Measurements from ENCODE around the gene GDF7. TPM values are rescaled to one million over a fixed set of nuclear protein-coding genes. Genes with fewer than 3 reads are reported as not detected.

Gene GDF7
- total RNA-seq, 6 donors from 2014 or later: under 0.01 to 1.8 (median 0.44) TPM

- H3K27me3 ChIP-seq: no peaks in the 10 kb centered on the region
- ATAC-seq (ENCODE audit: low FRiP score in 2 of 2) (peak; percentile 87 to 91), DNase-seq (peak; percentile 82 to 96)
- peaks cover 9 to 78% (median 62%) of the 10 kb centered on the region in 4 donors for H3K36me3 ChIP-seq
- H3K4me1 ChIP-seq: peaks cover 2 to 11% (median 8%) of the 10 kb centered on the region in 4 donors
- H3K9me3 ChIP-seq: no peaks in the 10 kb centered on the region
- H3K27ac ChIP-seq: peak overlapping the region in 1 of 4 donors; percentile 45
- H3K4me3 ChIP-seq: no peak overlapping the region
- TF ChIP-seq POLR2A (IDR thresholded peaks at IDR 0.05) (no peak), POLR2AphosphoS5 (IDR thresholded peaks at IDR 0.05) (no peak), EP300 (IDR thresholded peaks at IDR 0.05) (no peak), CTCF (IDR thresholded peaks at IDR 0.05) (peak; percentile 87 to 95 (median 94))
- 43 to 70% methylated on average over 14 to 25 of the region's 26 CpGs for WGBS, 2 donors
Observed at GRCh38 chr2:20642055-20642971, 24.6 kb upstream of the GDF7 start.

GRCh38 chr2:20643060-20643459 lies 23.9 kb upstream of the GDF7 start:
- no peak overlapping the region for H3K27ac ChIP-seq
- peaks cover 9 to 71% (median 55%) of the 10 kb centered on the region in 4 donors for H3K36me3 ChIP-seq
- H3K4me3 ChIP-seq: no peak overlapping the region
- DNase-seq (no peak), ATAC-seq (ENCODE audit: low FRiP score in 2 of 2) (no peak)
- H3K27me3 ChIP-seq: no peaks in the 10 kb centered on the region
- no peaks in the 10 kb centered on the region for H3K9me3 ChIP-seq
- TF ChIP-seq POLR2A (IDR thresholded peaks at IDR 0.05): no peak
- no peak for TF ChIP-seq EP300 (IDR thresholded peaks at IDR 0.05)
- no peak for TF ChIP-seq CTCF (IDR thresholded peaks at IDR 0.05)
- no peak for TF ChIP-seq POLR2AphosphoS5 (IDR thresholded peaks at IDR 0.05)
- H3K4me1 ChIP-seq: peaks cover 6 to 17% (median 8%) of the 10 kb centered on the region in 4 donors
- WGBS, 2 donors: 93 to 96% methylated on average over 7 of the region's 7 CpGs

- peaks cover 9 to 63% (median 50%) of the 10 kb centered on the region in 4 donors for H3K36me3 ChIP-seq
Observed at GRCh38 chr2:20643826-20644225, 23.1 kb upstream of the GDF7 start.

GRCh38 chr2:20645301-20645701 lies 21.6 kb upstream of the GDF7 start:
- Histone ChIP-seq H3K9me3 (no peaks in the 10 kb centered on the region), H3K36me3 (peaks cover 9 to 50% (median 41%) of the 10 kb centered on the region in 4 donors), H3K27ac (no peak overlapping the region), H3K4me1 (peaks cover 25 to 32% (median 27%) of the 10 kb centered on the region in 4 donors), H3K27me3 (no peaks in the 10 kb centered on the region), H3K4me3 (no peak overlapping the region)
- ATAC-seq (ENCODE audit: low FRiP score in 2 of 2) (no peak), DNase-seq (no peak)
- WGBS, 2 donors: 95% methylated on average over 12 to 13 of the region's 14 CpGs
- TF ChIP-seq CTCF (IDR thresholded peaks at IDR 0.05) (no peak), POLR2A (IDR thresholded peaks at IDR 0.05) (no peak), EP300 (IDR thresholded peaks at IDR 0.05) (no peak), POLR2AphosphoS5 (IDR thresholded peaks at IDR 0.05) (no peak)

More at GRCh38 chr2:20643826-20644225, 23.1 kb upstream of the GDF7 start:
- Histone ChIP-seq H3K4me1 (peaks cover 10 to 17% (median 12%) of the 10 kb centered on the region in 4 donors), H3K27me3 (no peaks in the 10 kb centered on the region), H3K27ac (no peak overlapping the region), H3K4me3 (no peak overlapping the region), H3K9me3 (no peaks in the 10 kb centered on the region)
- ATAC-seq (ENCODE audit: low FRiP score in 2 of 2) (no peak), DNase-seq (no peak)
- WGBS, 2 donors: 44 to 65% methylated on average over 3 of the region's 3 CpGs
- TF ChIP-seq POLR2A (IDR thresholded peaks at IDR 0.05) (no peak), CTCF (IDR thresholded peaks at IDR 0.05) (no peak), POLR2AphosphoS5 (IDR thresholded peaks at IDR 0.05) (no peak), EP300 (IDR thresholded peaks at IDR 0.05) (no peak)

Data from upper lobe of left lung (tissue), 6 donors.